Measurements from ENCODE around the gene CBFA2T3. TPM values are rescaled to one million over a fixed set of nuclear protein-coding genes. Genes with fewer than 3 reads are reported as not detected.

The CBFA2T3 gene
- total and polyA plus RNA-seq, 2 of the 8 experiments (the other 6 are each of a cell fraction or from before 2014, with no cell fraction given) = 0.51 to 1.3 TPM

DNA sequence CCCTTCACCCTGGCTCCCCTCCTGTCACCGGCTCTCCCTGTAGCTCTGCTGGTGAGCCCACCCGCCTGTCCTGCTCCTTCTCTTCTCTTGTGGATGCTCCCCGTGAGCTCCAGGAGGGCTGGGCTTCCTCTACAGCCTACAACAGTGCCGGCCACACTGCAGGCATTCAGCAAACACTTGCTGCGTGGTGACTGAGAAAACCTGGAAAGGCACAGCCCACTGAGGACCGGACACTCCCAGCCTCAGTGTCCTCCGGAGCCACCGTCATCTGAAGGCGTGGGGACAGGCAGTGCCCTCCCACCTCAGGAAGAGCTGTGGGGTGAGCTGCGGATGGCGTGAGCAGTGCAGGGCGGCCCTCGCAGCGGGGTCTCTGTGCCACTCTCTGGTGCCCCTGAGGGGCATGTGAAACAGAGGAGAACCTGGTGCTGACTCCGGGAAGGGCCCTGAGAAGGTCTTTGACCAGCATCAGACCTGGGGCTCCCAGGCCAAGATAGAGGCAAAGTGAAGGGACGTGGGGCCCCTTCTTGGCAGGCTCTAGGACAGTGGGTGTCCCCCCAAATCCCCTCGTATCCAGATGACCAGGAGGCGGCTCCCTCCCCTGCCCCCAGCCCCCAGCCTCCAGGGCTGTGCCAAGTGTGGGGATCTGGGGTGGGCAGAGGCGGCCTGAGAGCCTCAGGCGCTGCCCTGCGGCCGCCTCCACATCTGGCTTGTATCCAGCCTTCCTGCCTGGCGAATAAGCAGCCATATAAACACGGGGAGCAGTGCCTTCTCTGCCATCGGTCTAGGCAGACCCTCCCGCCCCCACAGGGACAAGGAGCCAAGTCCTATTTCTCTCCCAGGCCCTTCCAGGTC is 66.5 kb downstream of the CBFA2T3 start:
- Histone ChIP-seq H3K9ac (replicated peaks in 1 of 4; ENCODE audit: extremely low read depth in 1 of 4, low read depth in 3 of 4, low read length in 3 of 4) (no peak overlapping the region; a peak in 1 of 7 replicates), H2BK12ac (ENCODE audit: low read depth, low read length) (no peak overlapping the region), H3K4me3 (ENCODE audit: extremely low read depth in 1 of 4, insufficient read depth in 2 of 4, low read depth in 3 of 4, low read length in 4 of 4) (no peak overlapping the region), H3K18ac (ENCODE audit: extremely low read depth, low read length) (no peak overlapping the region), H3K36me3 (ENCODE audit: control insufficient read depth in 2 of 4, insufficient read depth in 4 of 4, low read length in 3 of 4) (no peaks in the 10 kb centered on the region), H2AFZ (ENCODE audit: low read length) (no peak overlapping the region), H3K14ac (ENCODE audit: insufficient read length) (no peak overlapping the region), H4K8ac (ENCODE audit: extremely low read depth, insufficient read depth, low read length) (no peak overlapping the region), H4K91ac (replicated peaks; ENCODE audit: insufficient read length, low read length) (no peak overlapping the region), H3K4ac (replicated peaks; ENCODE audit: insufficient read length, low read depth, low read length) (no peak overlapping the region), H4K5ac (ENCODE audit: insufficient read length, low read depth, low read length) (no peak overlapping the region), H3K56ac (replicated peaks; ENCODE audit: insufficient read length, low read depth, low read length) (no peak overlapping the region), H3K27me3 (replicated peaks in 1 of 4; ENCODE audit: control insufficient read depth in 3 of 4, extremely low read depth in 1 of 4, insufficient read depth in 3 of 4, low read length in 3 of 4) (no peaks in the 10 kb centered on the region), H4K20me1 (replicated peaks in 1 of 2; ENCODE audit: control insufficient read depth in 1 of 2, insufficient read depth in 2 of 2, low read length in 2 of 2) (peaks cover 0 to 4% of the 10 kb centered on the region in 2 experiments), H3K79me2 (ENCODE audit: control insufficient read depth in 1 of 2, insufficient read depth in 2 of 2, low read length in 2 of 2) (no peaks in the 10 kb centered on the region), H2AK5ac (ENCODE audit: low read depth, low read length) (no peak overlapping the region), H2BK15ac (ENCODE audit: low read length) (no peak overlapping the region; the same call in 1 of the 2 replicates), H3K9me3 (ENCODE audit: insufficient read depth in 2 of 2, low read depth in 1 of 2, low read length in 1 of 2) (no peaks in the 10 kb centered on the region; a peak in 1 of 4 replicates), H3K4me1 (replicated peaks in 1 of 4; ENCODE audit: control insufficient read depth in 3 of 4, insufficient read depth in 4 of 4, low read length in 3 of 4) (peaks cover 0 to 8% (median 1%) of the 10 kb centered on the region in 4 experiments; a peak in 3 of 7 replicates), H3K23me2 (ENCODE audit: low read depth, low read length) (no peaks in the 10 kb centered on the region), H3K4me2 (ENCODE audit: insufficient read depth in 1 of 2, low read depth in 2 of 2, low read length in 2 of 2) (no peak overlapping the region), H3K79me1 (ENCODE audit: low read depth, low read length) (no peaks in the 10 kb centered on the region), H3K23ac (ENCODE audit: insufficient read length) (no peak overlapping the region), H2BK120ac (replicated peaks; ENCODE audit: low read depth, low read length) (no peak overlapping the region), H2BK5ac (ENCODE audit: low read depth, low read length) (no peak overlapping the region), H3K27ac (ENCODE audit: low read depth, low read length) (no peak overlapping the region), H2BK20ac (ENCODE audit: low read length) (no peak overlapping the region)
- CTCF ChIA-PET (ENCODE audit: partially characterized antibody) = interaction anchor here (1.0 to 1.2 kb wide), 2 partner anchors 95 to 126 kb away, joined by 3 read pairs; no protein-coding TSS in a partner anchor
- 81% methylated on average over 16 of the region's 26 CpGs; no CpG with 5 or more reads in 1 of the 2 experiments for WGBS, 2 experiments (ENCODE audit: extremely low coverage in 1 of 2, insufficient coverage in 1 of 2, insufficient read length in 1 of 2, insufficient replicate concordance in 2 of 2, low coverage in 1 of 2, low lambda C conversion rate in 2 of 2, missing lambda C conversion rate in 1 of 2)
- DNase-seq (ENCODE audit: low read depth in 1 of 2, low spot score in 2 of 2) (no peak), FAIRE-seq (no peak)
- POLR2A ChIA-PET (ENCODE audit: partially characterized antibody) = interaction anchor here (1.3 to 1.6 kb wide), 2 partner anchors 98 to 105 kb away, joined by 4 read pairs; no protein-coding TSS in a partner anchor
- no peak for TF ChIP-seq MAX (IDR thresholded peaks at IDR 0.05)
- TF ChIP-seq POLR2AphosphoS5 (IDR thresholded peaks at IDR 0.05; ENCODE audit: low read depth, low read length) = no peak
